Activated T-helper 1 cell treated with anti-CD3 and anti-CD28 coated beads, Interleukin-2, amount 50 U/mL, for 16 hours (primary cell): Measurements from ENCODE around the gene CXCR4.
"Not testable (repeated sequence)": the region's sequence is repeated elsewhere in the genome, so short reads cannot be mapped to it uniquely, and the experiment has no call there.

Experiments
- DNase-seq, 2 donors: peaks; one replicate each; pipeline ENCODE4 v3.0.0-alpha.2; 2020; ENCODE audit warnings: low read depth in 1 of 2, low spot score in 1 of 2

The CXCR4 gene

GRCh38 chr2:136115183-136115761 is 2.7 kb downstream of the CXCR4 start:
- no peak for DNase-seq

DNA sequence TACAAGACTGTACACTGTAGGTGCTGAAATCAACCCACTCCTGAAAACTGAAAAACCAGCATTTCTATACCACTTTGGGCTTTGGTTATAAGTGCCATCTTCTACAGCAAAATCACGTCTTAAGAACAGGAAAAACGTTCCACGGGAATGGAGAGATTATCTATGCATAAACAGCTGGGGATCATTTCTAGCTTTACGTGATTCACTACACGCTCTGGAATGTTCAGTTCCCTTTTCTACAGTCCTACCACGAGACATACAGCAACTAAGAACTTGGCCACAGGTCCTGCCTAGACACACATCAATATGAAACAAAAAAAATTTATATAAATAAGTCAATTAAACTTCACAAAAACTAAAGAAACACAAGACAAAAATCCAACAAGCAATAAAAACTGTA is 3.6 kb downstream of the CXCR4 start:
- no peak for DNase-seq

- DNase-seq = no peak
Observed at GRCh38 chr2:136113209-136113971, 4.6 kb downstream of the CXCR4 start.

DNA sequence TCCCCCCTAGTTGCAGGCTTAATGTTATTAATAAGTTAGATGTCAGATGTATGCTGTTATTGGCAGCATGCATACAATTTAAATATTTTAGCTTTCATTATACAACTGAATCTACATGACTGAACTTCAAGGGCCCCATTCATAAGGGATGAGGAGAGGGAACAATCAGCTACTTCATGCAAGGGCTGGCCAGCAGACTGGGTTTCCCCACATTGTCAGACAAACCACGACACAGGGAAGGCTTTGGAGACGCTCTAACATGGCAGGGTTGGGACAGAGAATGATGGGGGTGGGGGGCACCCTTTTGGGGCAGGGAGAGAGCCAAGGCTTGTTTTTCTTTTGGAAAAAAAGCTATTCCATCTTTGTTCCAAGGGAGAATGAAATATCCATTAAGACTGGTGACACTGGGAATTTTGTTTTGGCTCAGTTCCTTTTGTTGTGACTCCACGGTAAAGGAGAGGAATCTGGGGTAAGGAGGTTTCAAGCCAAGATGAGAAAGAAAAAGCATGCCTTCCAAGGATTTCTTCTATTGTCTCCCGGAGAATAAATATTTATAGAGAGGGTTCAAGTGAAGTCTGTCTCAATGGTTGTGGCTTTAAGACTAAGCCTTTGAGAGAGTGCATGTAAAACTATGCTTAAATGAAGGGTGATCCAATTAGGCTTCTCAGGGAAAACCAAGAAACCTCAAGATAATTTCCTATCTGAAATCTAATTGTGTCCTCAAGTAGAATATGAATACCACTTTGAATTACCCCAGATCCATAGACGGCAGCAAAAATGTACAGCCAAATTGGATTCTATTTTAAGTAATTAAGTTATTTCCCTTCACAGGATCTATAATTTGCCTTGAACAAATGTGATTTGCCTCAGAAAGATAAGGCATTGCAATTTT is 5.4 kb downstream of the CXCR4 start:
- no peak for DNase-seq

- DNase-seq = no peak
Observed at GRCh38 chr2:136111711-136112110, 6.2 kb downstream of the CXCR4 start.

DNA sequence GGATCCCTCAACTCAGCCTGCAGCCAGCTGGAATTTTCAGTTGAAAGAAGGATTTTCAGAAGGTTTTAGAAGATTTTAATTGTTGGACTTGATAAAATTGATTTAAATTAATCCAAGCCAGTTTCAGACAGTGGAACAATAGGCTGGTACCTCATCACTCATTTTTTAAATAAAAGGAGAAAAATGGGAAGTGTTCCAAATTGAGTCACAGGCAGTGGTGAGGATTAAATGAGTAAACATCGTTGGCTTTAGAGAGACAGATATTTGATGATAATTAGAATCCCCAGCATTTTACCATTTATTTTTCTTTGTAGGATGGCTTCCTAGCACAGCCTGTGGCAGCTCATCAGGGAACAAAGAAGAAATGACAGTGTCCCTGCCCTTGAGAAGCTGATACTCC is 7.4 kb downstream of the CXCR4 start:
- no peak for DNase-seq

- DNase-seq = no peak
Observed at GRCh38 chr2:136108463-136108862, 9.5 kb downstream of the CXCR4 start.

DNA sequence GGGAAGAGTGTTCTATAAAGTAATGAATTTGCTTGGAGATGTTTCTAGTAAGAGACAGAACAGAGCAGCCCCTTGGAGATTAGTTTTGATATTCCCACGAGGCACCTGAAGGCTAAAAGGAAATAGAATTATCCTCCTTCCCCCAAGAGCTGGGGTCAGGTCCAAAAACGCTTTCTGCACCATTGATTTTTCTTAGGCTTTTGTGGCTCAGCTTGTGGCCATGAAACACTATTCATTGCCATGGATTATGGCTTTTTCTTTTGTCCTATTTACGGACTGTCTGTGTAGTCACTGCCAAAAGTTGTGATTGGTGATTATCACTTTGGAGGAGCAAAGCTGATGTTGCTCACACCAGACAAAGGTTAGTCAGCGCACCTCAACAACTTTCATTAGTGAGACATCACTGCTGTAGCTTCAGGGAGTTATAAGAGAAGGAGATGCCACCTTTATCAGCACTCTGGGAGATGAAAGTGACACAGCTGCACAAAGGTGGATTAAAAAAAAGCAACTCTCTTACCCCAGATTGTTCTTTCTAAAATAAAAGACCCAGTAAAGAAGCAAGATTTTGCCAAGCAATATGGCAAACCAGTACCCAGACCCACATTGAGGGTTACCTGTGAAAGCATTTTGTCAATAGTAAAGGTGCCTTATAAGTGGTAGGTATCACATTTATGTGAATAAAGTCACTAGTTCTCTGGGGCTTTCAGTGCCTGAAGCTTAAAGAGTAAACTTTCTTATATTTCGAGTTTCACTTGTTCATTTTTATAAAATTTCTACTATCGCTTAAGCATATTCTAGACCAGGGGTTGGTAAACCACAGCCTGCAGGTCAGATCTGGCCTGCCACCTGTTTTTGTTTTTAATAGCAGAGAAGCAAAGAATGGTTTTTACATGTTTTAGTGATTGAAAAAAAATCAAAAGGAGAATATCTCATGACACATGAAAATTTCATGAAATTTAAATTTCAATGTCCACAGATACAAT is 10.6 kb downstream of the CXCR4 start:
- no peak for DNase-seq

- DNase-seq = no peak
Observed at GRCh38 chr2:136106505-136106904, 11.4 kb downstream of the CXCR4 start.

DNA sequence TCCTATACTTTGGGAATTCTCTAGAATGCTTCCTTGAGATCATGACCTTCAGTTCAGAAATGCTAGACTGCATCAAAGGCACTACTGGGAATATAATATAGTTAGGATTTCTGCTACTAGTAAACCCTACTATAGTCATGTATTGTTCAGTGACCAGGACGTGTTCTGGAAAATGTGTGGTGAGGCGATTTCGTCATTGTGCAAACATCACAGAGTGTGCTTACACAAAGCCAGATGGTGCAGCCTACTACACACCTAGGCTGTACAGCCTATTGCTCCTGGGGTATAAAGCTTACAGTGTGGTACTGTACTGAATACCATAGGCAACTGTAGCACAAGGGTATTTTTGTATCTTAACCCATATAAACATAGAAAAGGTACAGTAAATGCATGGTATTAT is 13.0 kb downstream of the CXCR4 start:
- DNase-seq = no peak

GRCh38 chr2:136101042-136101441 is 16.9 kb downstream of the CXCR4 start:
- no peak for DNase-seq

- no peak for DNase-seq
Observed at GRCh38 chr2:136098441-136098840, 19.5 kb downstream of the CXCR4 start.

GRCh38 chr2:136093583-136093982 is 24.4 kb downstream of the CXCR4 start:
- DNase-seq = no peak

DNA sequence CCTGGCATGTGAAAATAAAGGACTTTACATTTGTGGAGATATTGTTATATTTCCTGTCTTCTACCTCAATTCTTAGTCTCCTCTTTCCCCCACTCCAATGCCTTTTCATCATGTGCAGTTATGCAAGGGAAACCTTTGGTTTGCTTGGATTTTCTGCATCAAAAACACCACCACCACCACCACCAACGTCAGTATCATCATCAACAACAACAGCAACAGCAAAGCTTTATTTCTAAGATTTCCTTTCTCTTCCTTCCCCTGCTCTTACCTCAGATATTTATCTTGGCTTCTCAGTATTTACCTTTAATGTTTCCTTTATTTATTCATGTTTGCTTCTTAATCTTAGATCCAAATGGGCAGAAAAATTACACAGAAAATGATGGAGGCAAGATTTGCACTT is 26.1 kb downstream of the CXCR4 start:
- no peak for DNase-seq

- not testable (repeated sequence) for DNase-seq
Observed at GRCh38 chr2:136087901-136088460, 30.0 kb downstream of the CXCR4 start.

DNA sequence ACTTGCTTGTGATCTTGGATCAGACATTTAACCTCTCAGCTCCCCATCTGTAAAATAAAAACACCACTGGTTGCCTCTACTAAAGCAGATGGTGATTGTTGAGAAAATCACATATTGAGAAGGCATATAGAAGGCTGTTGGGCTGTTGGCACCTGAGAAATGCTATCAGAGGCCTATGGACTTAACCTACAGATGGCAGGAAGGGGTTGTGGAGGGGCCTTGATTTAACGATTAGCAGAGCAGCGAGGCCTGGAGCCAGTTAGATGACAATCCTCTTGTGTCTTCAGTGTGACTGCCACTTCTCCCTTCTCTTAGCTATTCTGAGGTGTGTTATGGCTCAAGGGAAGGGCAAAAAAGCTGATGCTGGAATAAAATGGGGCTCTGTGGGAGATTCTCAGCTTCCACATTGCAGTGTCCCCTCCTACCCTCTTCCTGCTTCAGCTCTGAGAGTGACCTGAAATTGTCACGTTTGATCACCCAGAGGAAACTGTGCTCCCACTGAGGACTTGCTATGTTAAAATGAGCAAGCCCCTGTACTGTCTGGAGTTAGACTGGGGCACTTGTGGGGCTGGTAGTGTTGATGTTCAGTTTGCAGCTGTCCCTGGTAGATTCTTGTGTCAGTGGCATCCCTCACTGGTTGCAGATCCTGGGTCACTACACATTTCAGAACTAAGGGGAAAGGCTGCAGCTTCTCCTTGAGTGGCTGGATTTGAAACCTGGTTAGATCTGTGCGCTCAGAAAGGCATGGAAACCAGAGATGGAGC is 31.5 kb downstream of the CXCR4 start:
- DNase-seq = no peak

GRCh38 chr2:136085453-136086209 is 32.3 kb downstream of the CXCR4 start:
- DNase-seq = no peak

DNA sequence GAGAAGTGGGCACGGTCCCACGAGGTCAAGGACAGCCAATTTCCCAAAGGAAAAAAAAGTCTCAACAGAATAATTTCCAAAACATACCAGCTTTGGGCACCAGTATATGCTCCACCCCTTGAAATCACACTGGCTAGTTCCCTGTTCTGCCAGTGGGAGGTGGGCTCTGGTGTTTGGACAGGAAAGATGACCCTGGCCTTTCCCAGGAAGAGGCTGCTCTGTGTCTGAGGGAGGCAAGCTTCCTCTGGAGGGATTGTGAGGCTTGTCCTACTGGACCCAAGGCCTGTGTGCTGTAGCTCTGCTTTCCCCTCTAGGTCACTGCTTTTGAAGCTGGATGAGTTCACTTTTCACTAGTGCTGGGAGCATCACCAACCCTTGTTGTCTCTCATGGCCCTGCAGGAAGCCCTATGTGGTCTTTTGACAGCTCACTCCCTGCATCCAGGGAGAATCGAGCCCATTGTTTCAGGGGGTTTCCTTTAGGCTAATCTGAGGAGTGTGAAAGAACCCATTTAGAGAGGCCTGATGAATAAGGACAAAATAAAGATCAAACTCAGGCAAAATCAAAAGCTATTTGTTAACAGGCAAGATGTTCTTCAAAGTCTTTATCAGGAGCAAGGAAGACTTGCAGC is 36.3 kb downstream of the CXCR4 start:
- DNase-seq = no peak

- no peak for DNase-seq
Observed at GRCh38 chr2:136080114-136080513, 37.8 kb downstream of the CXCR4 start.
